HUES6 (cell line): Measurements from ENCODE around the gene LZTS2.
"Not testable (repeated sequence)": the region's sequence is repeated elsewhere in the genome, so short reads cannot be mapped to it uniquely, and the experiment has no call there.

Source experiments
- H3K27ac ChIP-seq: 2 replicates; pipeline ENCODE4 v1.7.0; 2013; ENCODE audit warnings: low read depth, mild to moderate bottlenecking, low read length, inconsistent platforms
- H3K27me3 ChIP-seq: 2 replicates; pipeline ENCODE4 v1.6.1; 2013; ENCODE audit warnings: low read length; ENCODE audit not compliant: control insufficient read depth, insufficient read depth
- H3K36me3 ChIP-seq: 2 replicates; pipeline ENCODE4 v1.6.1; 2013; ENCODE audit warnings: low read length; ENCODE audit not compliant: control insufficient read depth, insufficient read depth
- H3K4me1 ChIP-seq: 2 replicates; pipeline ENCODE4 v1.6.1; 2013; ENCODE audit warnings: low read length; ENCODE audit not compliant: control insufficient read depth, insufficient read depth
- H3K4me3 ChIP-seq: 2 replicates; pipeline ENCODE4 v1.5.1; 2013; ENCODE audit warnings: low read depth, low read length
- H3K9ac ChIP-seq: one replicate; pipeline ENCODE4 v1.6.1; 2013; ENCODE audit warnings: mild to moderate bottlenecking, low read length
- H3K9me3 ChIP-seq: 2 replicates; pipeline ENCODE4 v1.6.1; 2013; ENCODE audit warnings: low read depth, low read length; ENCODE audit not compliant: control insufficient read depth, insufficient read depth

Gene LZTS2

GRCh38 chr10:101028446-101029337, 29.1 kb downstream of the LZTS2 start:
- no peaks in the 10 kb centered on the region for H3K9me3 ChIP-seq
- H3K4me3 ChIP-seq: no peak overlapping the region
- H3K27me3 ChIP-seq: peaks cover 38% of the 10 kb centered on the region
- H3K36me3 ChIP-seq: no peaks in the 10 kb centered on the region
- H3K9ac ChIP-seq: no peak overlapping the region
- peaks cover 43% of the 10 kb centered on the region for H3K4me1 ChIP-seq
- H3K27ac ChIP-seq: no peak overlapping the region

GRCh38 chr10:101029520-101030295, 30.1 kb downstream of the LZTS2 start:
- Histone ChIP-seq H3K27me3 (peaks cover 45% of the 10 kb centered on the region), H3K4me1 (peaks cover 43% of the 10 kb centered on the region), H3K27ac (no peak overlapping the region)

GRCh38 chr10:101030496-101031127, 31.0 kb downstream of the LZTS2 start:
- peaks cover 43% of the 10 kb centered on the region for H3K4me1 ChIP-seq
- H3K4me3 ChIP-seq: peak overlapping the region; percentile 61
- no peaks in the 10 kb centered on the region for H3K9me3 ChIP-seq
- H3K27me3 ChIP-seq: peaks cover 54% of the 10 kb centered on the region
- H3K27ac ChIP-seq: no peak overlapping the region
- no peaks in the 10 kb centered on the region for H3K36me3 ChIP-seq
- no peak overlapping the region for H3K9ac ChIP-seq

More at GRCh38 chr10:101029520-101030295, 30.1 kb downstream of the LZTS2 start:
- no peaks in the 10 kb centered on the region for H3K36me3 ChIP-seq
- H3K9ac ChIP-seq: no peak overlapping the region
- no peaks in the 10 kb centered on the region for H3K9me3 ChIP-seq
- H3K4me3 ChIP-seq: peak overlapping the region; percentile 23

GRCh38 chr10:101031128-101031795, 31.7 kb downstream of the LZTS2 start, which contains the start of the genes PDZD7 and SFXN3:
TSS of gene PDZD7 (minus strand) at chr10:101031129. CDS start at chr10:101030219, 910 bp downstream.
TSS of gene SFXN3 (plus strand) at chr10:101031234. CDS start at chr10:101034695, 3,461 bp downstream.
- Histone ChIP-seq H3K9ac (peak within 1 kb of the TSS; percentile 21), H3K4me1 (peaks cover 43% of the 10 kb centered on the region), H3K4me3 (peak within 1 kb of the TSS; percentile 61), H3K27ac (no peak within 1 kb of the TSS), H3K36me3 (no peaks in the 10 kb centered on the region), H3K9me3 (no peaks in the 10 kb centered on the region), H3K27me3 (peaks cover 60% of the 10 kb centered on the region)

GRCh38 chr10:101031796-101032636, 32.4 kb downstream of the LZTS2 start:
- Histone ChIP-seq H3K9me3 (no peaks in the 10 kb centered on the region), H3K27ac (no peak overlapping the region), H3K9ac (peak overlapping the region; percentile 24), H3K4me3 (peak overlapping the region; percentile 61), H3K36me3 (no peaks in the 10 kb centered on the region), H3K27me3 (peaks cover 66% of the 10 kb centered on the region), H3K4me1 (peaks cover 38% of the 10 kb centered on the region)

GRCh38 chr10:101032637-101033224, 33.1 kb downstream of the LZTS2 start:
- Histone ChIP-seq H3K36me3 (no peaks in the 10 kb centered on the region), H3K9ac (peak overlapping the region; percentile 24), H3K4me3 (peak overlapping the region; percentile 61), H3K27me3 (peaks cover 66% of the 10 kb centered on the region), H3K4me1 (peaks cover 34% of the 10 kb centered on the region), H3K27ac (no peak overlapping the region), H3K9me3 (no peaks in the 10 kb centered on the region)

GRCh38 chr10:101033276-101033675, 33.7 kb downstream of the LZTS2 start:
- Histone ChIP-seq H3K4me1 (peaks cover 34% of the 10 kb centered on the region), H3K4me3 (no peak overlapping the region)

GRCh38 chr10:101034404-101034803, 34.8 kb downstream of the LZTS2 start:
- Histone ChIP-seq H3K27me3 (peaks cover 61% of the 10 kb centered on the region), H3K4me1 (peaks cover 28% of the 10 kb centered on the region)
- H3K9ac ChIP-seq, H3K36me3 ChIP-seq, H3K27ac ChIP-seq, H3K9me3 ChIP-seq, H3K4me3 ChIP-seq: not testable (repeated sequence)

More at GRCh38 chr10:101033276-101033675, 33.7 kb downstream of the LZTS2 start:
- no peak overlapping the region for H3K27ac ChIP-seq
- H3K27me3 ChIP-seq: peaks cover 66% of the 10 kb centered on the region
- H3K9me3 ChIP-seq: no peaks in the 10 kb centered on the region
- H3K36me3 ChIP-seq: no peaks in the 10 kb centered on the region
- H3K9ac ChIP-seq: no peak overlapping the region

GRCh38 chr10:101035314-101035713, 35.7 kb downstream of the LZTS2 start:
- Histone ChIP-seq H3K27ac (no peak overlapping the region), H3K9ac (no peak overlapping the region), H3K27me3 (peaks cover 58% of the 10 kb centered on the region), H3K4me1 (peaks cover 20% of the 10 kb centered on the region), H3K4me3 (no peak overlapping the region), H3K9me3 (no peaks in the 10 kb centered on the region), H3K36me3 (no peaks in the 10 kb centered on the region)
